ENCODE data around the gene AQP10. TPM values are rescaled to one million over a fixed set of nuclear protein-coding genes. Genes with fewer than 3 reads are reported as not detected.
"Not testable (repeated sequence)": the region's sequence is repeated elsewhere in the genome, so short reads cannot be mapped to it uniquely, and the experiment has no call there.

AQP10 gene
- total RNA-seq, 6 experiments from 2014 or later, result not detected

DNA sequence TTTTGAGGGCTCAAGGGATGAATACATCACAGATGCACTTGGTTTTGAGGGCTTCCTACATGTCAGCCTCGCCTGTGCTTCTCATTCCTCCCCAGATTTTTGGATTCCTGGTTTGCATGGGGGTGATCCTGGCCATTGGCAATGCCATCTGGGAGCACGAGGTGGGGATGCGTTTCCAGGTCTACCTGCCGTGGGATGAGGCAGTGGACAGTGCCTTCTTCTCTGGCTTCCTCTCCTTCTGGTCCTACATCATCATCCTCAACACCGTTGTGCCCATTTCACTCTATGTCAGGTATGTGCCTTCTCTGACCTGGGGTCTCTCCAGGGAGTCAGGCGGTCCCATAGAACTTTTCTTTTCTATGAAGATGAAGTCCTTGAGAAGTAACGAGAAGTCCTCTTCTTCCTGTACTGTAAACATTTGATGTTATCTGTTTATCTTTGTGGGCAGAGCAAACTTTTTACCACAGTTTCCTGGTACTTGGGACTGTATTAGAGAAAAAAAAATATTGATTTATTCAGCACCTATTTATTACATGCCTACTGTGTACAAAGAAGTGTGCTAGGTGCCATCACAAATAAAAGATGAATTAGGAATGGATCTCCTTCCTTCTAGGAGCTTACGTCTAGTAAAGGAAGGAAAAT is 16.5 kb downstream of the AQP10 start:
- H3K27me3 Mint-ChIP-seq (ENCODE audit: insufficient read depth), result peaks cover 3% of the 10 kb centered on the region
- no peak overlapping the region for H3K27ac Mint-ChIP-seq
- H3K4me3 Mint-ChIP-seq, result no peak overlapping the region
- H3K9me3 Mint-ChIP-seq, result no peaks in the 10 kb centered on the region
- peaks cover 20% of the 10 kb centered on the region for H3K4me1 Mint-ChIP-seq (ENCODE audit: low read depth)
- H3K36me3 Mint-ChIP-seq (ENCODE audit: low read depth), result peaks cover 42% of the 10 kb centered on the region
- DNase-seq, result no peak
- TF ChIP-seq, protein P1, sequence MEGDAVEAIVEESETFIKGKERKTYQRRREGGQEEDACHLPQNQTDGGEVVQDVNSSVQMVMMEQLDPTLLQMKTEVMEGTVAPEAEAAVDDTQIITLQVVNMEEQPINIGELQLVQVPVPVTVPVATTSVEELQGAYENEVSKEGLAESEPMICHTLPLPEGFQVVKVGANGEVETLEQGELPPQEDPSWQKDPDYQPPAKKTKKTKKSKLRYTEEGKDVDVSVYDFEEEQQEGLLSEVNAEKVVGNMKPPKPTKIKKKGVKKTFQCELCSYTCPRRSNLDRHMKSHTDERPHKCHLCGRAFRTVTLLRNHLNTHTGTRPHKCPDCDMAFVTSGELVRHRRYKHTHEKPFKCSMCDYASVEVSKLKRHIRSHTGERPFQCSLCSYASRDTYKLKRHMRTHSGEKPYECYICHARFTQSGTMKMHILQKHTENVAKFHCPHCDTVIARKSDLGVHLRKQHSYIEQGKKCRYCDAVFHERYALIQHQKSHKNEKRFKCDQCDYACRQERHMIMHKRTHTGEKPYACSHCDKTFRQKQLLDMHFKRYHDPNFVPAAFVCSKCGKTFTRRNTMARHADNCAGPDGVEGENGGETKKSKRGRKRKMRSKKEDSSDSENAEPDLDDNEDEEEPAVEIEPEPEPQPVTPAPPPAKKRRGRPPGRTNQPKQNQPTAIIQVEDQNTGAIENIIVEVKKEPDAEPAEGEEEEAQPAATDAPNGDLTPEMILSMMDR (IDR thresholded peaks at IDR 0.05), result no peak

DNA sequence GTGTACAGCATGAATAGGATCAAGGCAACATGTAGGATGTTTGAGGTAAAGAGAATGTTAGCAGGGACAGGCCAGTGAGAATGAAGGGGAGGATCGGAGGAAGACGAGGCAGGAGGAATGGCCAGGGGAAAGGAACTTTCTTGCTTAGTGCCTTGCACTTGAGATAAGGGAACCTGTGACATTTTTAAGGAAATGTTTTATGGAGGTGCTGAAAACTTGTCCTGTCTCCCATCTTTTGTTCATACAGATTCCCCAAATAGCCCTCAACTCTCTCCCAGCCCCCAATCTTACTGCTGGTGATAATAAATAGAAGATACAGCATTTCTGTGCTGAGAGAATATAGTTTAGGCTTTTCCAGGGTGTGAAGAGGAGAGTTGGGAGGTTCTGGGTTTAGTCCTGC is 18.0 kb downstream of the AQP10 start:
- no peak for DNase-seq
- TF ChIP-seq, protein P1 (IDR thresholded peaks at IDR 0.05), result no peak
- Mint-ChIP-seq H3K4me1 (ENCODE audit: low read depth) (peaks cover 14% of the 10 kb centered on the region), H3K4me3 (no peak overlapping the region), H3K27ac (no peak overlapping the region; the same call in 1 of the 2 replicates), H3K9me3 (no peaks in the 10 kb centered on the region), H3K36me3 (ENCODE audit: low read depth) (peaks cover 52% of the 10 kb centered on the region), H3K27me3 (ENCODE audit: insufficient read depth) (peaks cover 6% of the 10 kb centered on the region)

DNA sequence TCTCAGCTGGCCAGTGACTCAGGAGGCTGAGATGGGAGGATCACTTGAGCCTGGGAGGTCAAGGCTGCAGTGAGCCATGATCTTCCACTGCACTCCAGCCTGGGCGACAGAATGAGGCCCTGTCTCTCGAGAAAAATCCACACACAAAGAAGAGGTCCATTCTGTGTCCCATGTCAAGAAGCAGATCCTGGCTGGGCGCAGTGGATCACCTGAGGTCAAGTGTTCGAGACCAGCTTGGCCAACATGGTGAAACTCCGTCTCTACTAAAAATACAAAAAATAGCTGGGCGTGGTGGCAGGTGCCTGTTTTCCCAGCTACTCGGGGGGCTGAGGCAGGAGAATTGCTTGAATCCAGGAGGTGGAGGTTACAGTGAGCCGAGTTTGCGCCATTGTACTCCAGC is 20.5 kb downstream of the AQP10 start:
- H3K27ac Mint-ChIP-seq; H3K27me3 Mint-ChIP-seq (ENCODE audit: insufficient read depth); H3K4me1 Mint-ChIP-seq (ENCODE audit: low read depth); H3K9me3 Mint-ChIP-seq; H3K4me3 Mint-ChIP-seq; DNase-seq: not testable (repeated sequence)
- H3K36me3 Mint-ChIP-seq (ENCODE audit: low read depth), result peaks cover 66% of the 10 kb centered on the region

DNA sequence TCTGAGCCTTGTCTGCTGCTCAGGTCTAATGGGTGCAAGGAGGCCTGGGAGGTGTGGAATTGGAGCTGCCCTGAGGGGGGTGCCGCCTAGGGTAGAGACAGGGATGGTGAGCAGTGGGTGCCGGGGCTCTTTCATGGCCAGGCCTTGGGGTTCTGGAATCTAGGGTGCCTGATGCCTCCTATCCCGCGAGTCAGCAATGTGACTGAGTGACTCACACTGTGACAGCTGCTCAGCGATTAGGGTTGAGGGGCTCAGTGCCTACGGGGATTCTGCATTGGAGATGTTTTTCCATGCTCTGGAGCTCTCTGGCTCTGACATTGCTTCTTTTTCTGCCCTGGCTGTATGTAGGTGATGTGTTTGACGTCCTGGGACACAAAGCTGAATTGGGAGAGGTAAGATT is 21.2 kb downstream of the AQP10 start:
- H3K4me1 Mint-ChIP-seq (ENCODE audit: low read depth), result no peaks in the 10 kb centered on the region
- H3K36me3 Mint-ChIP-seq (ENCODE audit: low read depth), result peaks cover 69% of the 10 kb centered on the region
- no peak overlapping the region; the same call in 1 of the 2 replicates for H3K27ac Mint-ChIP-seq
- TF ChIP-seq, protein P1 (IDR thresholded peaks at IDR 0.05), result no peak
- no peak for DNase-seq
- no peak overlapping the region for H3K4me3 Mint-ChIP-seq
- no peaks in the 10 kb centered on the region for H3K9me3 Mint-ChIP-seq
- H3K27me3 Mint-ChIP-seq (ENCODE audit: insufficient read depth), result peaks cover 6% of the 10 kb centered on the region; the same call in 1 of the 2 replicates

DNA sequence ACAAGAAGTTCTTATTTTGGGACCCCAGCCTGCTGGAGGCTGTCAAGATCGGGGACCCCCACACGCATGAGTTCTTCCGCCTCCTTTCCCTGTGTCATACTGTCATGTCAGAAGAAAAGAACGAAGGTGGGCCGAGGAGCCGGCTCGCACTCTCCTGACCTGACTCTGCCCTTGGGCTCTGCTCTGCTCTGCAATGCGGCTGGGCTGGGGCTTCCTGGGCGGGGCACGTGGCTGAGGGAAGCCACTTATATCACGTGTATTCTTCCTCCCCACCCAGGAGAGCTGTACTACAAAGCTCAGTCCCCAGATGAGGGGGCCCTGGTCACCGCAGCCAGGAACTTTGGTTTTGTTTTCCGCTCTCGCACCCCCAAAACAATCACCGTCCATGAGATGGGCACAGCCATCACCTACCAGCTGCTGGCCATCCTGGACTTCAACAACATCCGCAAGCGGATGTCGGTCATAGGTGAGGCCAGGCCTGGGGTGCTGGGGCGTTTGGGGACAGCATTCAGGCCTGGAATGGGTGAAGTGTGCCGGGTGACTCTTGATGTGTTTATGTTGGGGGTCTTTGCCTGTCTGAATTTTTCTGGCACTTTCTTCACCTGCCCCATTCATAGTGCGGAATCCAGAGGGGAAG is 22.1 kb downstream of the AQP10 start:
- H3K27ac Mint-ChIP-seq, result no peak overlapping the region
- DNase-seq, result no peak
- peaks cover 67% of the 10 kb centered on the region for H3K36me3 Mint-ChIP-seq (ENCODE audit: low read depth)
- no peaks in the 10 kb centered on the region for H3K4me1 Mint-ChIP-seq (ENCODE audit: low read depth)
- no peak overlapping the region for H3K4me3 Mint-ChIP-seq
- TF ChIP-seq, protein P1 (IDR thresholded peaks at IDR 0.05), result no peak
- no peaks in the 10 kb centered on the region for H3K9me3 Mint-ChIP-seq
- H3K27me3 Mint-ChIP-seq (ENCODE audit: insufficient read depth), result peaks cover 8% of the 10 kb centered on the region
